Measurements from ENCODE around the gene PPP2R3B. TPM values are rescaled to one million over a fixed set of nuclear protein-coding genes. Genes with fewer than 3 reads are reported as not detected.

PPP2R3B gene
- total RNA-seq, 4 donors from 2014 or later = 4.0 to 65.2 (median 13.1) TPM

DNA sequence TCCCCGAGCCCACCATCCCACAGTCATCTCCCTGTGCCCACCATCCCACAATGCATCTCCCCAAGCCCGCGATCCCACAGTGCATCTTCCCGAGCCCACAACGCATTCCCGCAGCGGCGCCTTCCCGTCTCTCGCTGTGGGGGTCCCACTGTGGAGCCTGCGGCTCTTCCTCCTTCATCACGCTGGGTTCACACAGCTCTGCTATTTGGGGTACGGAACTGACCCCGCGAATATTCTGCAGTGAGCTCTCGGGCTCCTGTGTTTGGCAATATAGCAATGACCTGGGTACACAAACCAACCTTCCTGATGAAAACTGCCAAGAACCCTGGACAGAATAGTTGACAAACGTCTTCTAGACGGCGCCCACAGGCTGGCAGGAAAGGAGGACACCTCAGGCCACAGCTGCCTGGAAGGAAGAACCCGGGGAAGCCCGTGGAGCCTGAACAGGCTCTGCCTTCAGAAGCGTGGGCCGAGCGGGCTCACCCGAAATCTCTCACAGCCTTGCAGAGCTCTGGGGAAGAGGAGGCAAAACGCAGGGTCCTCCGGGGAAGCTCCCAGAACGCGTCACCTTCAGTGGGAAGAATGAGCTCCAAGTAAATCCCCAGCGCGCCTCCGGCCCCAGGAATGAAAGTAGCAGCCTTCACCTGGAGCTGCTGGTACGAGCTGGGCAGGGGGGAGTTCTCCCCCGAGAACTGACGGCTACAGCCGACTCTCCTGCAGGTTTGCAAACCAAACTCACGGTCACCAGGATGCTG lies 22.9 kb downstream of the PPP2R3B start:
- TF ChIP-seq, protein P1, sequence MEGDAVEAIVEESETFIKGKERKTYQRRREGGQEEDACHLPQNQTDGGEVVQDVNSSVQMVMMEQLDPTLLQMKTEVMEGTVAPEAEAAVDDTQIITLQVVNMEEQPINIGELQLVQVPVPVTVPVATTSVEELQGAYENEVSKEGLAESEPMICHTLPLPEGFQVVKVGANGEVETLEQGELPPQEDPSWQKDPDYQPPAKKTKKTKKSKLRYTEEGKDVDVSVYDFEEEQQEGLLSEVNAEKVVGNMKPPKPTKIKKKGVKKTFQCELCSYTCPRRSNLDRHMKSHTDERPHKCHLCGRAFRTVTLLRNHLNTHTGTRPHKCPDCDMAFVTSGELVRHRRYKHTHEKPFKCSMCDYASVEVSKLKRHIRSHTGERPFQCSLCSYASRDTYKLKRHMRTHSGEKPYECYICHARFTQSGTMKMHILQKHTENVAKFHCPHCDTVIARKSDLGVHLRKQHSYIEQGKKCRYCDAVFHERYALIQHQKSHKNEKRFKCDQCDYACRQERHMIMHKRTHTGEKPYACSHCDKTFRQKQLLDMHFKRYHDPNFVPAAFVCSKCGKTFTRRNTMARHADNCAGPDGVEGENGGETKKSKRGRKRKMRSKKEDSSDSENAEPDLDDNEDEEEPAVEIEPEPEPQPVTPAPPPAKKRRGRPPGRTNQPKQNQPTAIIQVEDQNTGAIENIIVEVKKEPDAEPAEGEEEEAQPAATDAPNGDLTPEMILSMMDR (IDR thresholded peaks at IDR 0.05) = no peak
- TF ChIP-seq POLR2A (IDR thresholded peaks at IDR 0.05) = no peak
- H3K36me3 ChIP-seq = peaks cover 0 to 13% (median 0%) of the 10 kb centered on the region in 3 donors
- H3K9me3 ChIP-seq = peaks cover 0 to 13% (median 3%) of the 10 kb centered on the region in 4 donors
- no peaks in the 10 kb centered on the region for H3K27me3 ChIP-seq
- DNase-seq = no peak
- H3K27ac ChIP-seq = no peak overlapping the region
- no peak overlapping the region for H3K4me3 ChIP-seq
- no peaks in the 10 kb centered on the region for H3K4me1 ChIP-seq

DNA sequence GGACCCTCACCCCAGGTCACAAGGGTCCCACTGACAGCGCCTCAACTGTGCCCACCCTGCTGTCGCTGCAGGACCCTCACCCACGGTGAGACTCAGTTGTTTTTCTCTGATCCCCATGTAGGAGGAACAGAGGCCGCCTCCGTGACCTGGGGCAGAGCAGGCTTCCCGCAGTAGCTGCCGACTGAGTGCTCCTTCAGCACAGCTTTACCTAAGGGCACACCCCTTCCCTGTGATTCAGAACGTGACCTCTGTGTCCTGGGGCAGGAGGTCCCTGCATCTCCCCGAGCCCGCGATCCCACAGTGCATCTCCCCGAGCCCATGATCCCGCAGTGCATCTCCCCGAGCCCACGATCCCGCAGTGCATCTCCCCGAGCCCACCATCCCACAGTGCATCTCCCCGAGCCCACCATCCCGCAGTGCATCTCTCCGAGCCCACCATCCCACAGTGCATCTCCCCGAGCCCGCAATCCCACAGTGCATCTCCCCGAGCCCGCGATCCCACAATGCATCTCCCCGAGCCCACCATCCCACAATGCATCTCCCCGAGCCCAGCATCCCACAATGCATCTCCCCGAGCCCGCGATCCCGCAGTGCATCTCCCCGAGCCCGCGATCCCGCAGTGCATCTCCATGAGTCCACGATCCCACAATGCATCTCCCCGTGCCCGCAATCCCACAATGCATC lies 23.6 kb downstream of the PPP2R3B start:
- Histone ChIP-seq H3K4me3 (no peak overlapping the region), H3K36me3 (peaks cover 0 to 21% (median 0%) of the 10 kb centered on the region in 3 donors), H3K9me3 (peaks cover 0 to 13% (median 3%) of the 10 kb centered on the region in 4 donors), H3K27me3 (no peaks in the 10 kb centered on the region), H3K27ac (no peak overlapping the region), H3K4me1 (no peaks in the 10 kb centered on the region)
- DNase-seq = no peak
- TF ChIP-seq POLR2A (IDR thresholded peaks at IDR 0.05) = no peak
- TF ChIP-seq, protein P1 (IDR thresholded peaks at IDR 0.05) = no peak

DNA sequence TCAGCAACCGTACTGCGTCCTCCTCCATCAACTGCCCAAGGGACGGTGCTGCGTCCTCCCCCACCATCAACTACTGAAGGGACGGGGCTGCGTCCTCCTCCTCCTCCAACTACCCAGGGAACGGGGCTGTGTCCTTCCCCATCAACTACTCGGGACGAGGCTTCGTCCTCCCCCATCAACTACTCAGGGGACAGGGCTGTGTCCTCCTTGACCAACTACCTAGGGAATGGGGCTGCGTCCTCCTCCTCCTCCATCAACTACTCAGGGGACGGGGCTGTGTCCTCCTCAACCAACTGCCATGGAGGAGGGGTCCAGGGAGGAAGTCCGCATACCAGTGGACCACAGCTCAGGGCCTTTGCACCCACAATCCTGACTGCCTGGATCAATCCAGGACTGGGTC lies 24.4 kb downstream of the PPP2R3B start:
- Histone ChIP-seq H3K4me3 (no peak overlapping the region), H3K27me3 (no peaks in the 10 kb centered on the region), H3K9me3 (peaks cover 0 to 13% (median 3%) of the 10 kb centered on the region in 4 donors), H3K4me1 (no peaks in the 10 kb centered on the region), H3K27ac (no peak overlapping the region), H3K36me3 (peaks cover 0 to 23% (median 0%) of the 10 kb centered on the region in 3 donors)
- DNase-seq = no peak
- TF ChIP-seq, protein P1 (IDR thresholded peaks at IDR 0.05) = no peak
- TF ChIP-seq POLR2A (IDR thresholded peaks at IDR 0.05) = no peak

DNA sequence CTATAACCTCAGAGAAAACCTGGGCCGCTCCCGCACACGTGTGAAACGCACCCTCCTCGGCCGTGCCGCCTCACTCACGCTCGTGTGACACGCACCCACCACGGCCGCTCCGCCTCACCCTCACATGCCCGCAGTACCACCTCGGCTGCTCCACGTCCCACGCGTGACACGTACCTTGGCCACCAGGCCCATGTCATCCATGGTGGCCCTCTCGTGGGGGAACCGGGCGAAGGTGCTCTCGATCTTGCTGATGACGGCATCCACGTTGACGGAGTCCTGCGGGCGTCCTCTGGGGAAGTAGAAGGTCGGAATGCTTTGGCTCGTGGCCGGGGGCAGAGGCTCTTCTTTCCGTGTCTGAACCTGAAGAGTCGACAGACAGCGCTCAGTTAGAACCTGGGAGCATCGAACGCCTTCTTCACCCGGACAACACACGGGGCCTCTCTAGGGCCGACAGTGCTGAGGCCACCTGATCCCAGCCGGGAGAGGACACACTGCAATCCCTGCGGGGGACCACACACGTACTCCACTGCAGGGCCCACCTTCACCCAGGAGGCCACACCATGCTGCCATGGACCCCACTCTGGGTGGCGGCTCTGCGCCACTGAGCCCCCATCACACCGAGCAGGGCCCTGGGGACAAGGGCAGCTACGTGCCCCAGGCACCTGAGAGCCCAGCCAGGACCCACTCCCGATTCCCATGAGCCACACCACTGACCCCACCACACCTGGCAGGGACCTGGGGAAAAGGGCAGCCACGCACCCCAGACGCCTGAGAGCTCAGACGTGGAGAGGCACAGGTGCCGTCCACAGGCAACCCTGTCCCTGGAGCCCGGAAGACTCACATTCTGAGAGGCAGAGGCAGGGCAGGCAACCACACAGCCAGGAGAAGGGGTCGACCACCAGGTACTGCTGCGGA lies 25.2 kb downstream of the PPP2R3B start:
- no peaks in the 10 kb centered on the region for H3K4me1 ChIP-seq
- H3K36me3 ChIP-seq = peaks cover 0 to 23% (median 0%) of the 10 kb centered on the region in 3 donors
- peaks cover 0 to 13% (median 3%) of the 10 kb centered on the region in 4 donors for H3K9me3 ChIP-seq
- TF ChIP-seq POLR2A (IDR thresholded peaks at IDR 0.05) = no peak
- TF ChIP-seq, protein P1 (IDR thresholded peaks at IDR 0.05) = no peak
- no peak overlapping the region for H3K27ac ChIP-seq
- no peak overlapping the region for H3K4me3 ChIP-seq
- no peak for DNase-seq
- H3K27me3 ChIP-seq = no peaks in the 10 kb centered on the region

DNA sequence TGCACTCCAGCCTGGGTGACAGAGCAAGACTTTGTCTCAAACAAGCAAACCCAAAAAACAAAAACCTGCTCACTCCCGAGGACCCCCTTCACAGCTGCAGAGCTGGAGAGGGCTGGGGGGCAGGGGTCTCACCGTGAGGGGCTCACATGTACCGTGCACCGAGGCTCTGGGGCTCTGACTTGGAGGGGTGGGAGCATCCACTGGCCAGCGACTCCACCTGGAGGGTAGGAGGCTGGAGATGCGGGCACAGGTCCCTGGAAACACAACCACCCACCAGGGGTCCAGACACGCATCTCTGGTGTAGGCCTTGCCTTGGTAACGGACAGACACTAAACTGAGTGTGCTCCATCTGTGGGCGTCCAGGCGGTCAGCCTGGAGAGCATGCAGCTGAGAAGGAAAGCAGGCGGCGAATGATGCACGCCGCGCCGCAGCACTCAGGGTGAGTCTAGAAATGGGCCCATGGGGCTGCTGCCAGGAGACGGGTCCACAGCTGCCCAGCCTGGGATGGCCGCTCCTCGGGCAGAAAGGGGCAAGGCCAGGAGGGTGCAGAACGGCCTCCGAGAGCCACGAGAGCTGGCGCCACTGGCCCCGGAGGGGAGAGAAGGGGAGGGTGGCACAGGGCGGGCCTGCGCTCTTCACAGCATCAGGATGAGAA lies 26.1 kb downstream of the PPP2R3B start:
- no peaks in the 10 kb centered on the region for H3K4me1 ChIP-seq
- H3K36me3 ChIP-seq = peaks cover 0 to 23% (median 0%) of the 10 kb centered on the region in 3 donors
- H3K27me3 ChIP-seq = no peaks in the 10 kb centered on the region
- H3K4me3 ChIP-seq = no peak overlapping the region
- DNase-seq = no peak
- peaks cover 0 to 13% (median 3%) of the 10 kb centered on the region in 4 donors for H3K9me3 ChIP-seq
- no peak overlapping the region for H3K27ac ChIP-seq
- no peak for TF ChIP-seq POLR2A (IDR thresholded peaks at IDR 0.05)
- TF ChIP-seq, protein P1 (IDR thresholded peaks at IDR 0.05) = no peak

Measured in Peyer's patch (tissue), 4 donors.